ENCODE measurements around the gene TRPM5.

Gene TRPM5

GRCh38 chr11:2451916-2452315, 7.6 kb upstream of the TRPM5 start:
- no peak for DNase-seq

- DNase-seq: no peak
These were observed 7.0 kb upstream of the TRPM5 start for GRCh38 chr11:2451336-2451735.

- no peak for DNase-seq
These were observed 6.2 kb upstream of the TRPM5 start for GRCh38 chr11:2450321-2451041.

GRCh38 chr11:2449548-2450320, 5.4 kb upstream of the TRPM5 start:
- DNase-seq: no peak

- no peak for DNase-seq
These were observed 4.6 kb upstream of the TRPM5 start for GRCh38 chr11:2448661-2449547.

- no peak for DNase-seq
These were observed 3.8 kb upstream of the TRPM5 start for GRCh38 chr11:2447951-2448650.

- DNase-seq: no peak
These were observed 3.1 kb upstream of the TRPM5 start for GRCh38 chr11:2447253-2447950.

GRCh38 chr11:2446590-2447252, 2.4 kb upstream of the TRPM5 start:
- no peak for DNase-seq

- no peak for DNase-seq
These were observed 1.6 kb upstream of the TRPM5 start for GRCh38 chr11:2445746-2446551.

GRCh38 chr11:2444821-2445745, 769 bp upstream of the TRPM5 start, which contains the start of gene KCNQ1:
TSS of gene KCNQ1 (plus strand) at chr11:2445008. CDS start at chr11:2445099, 91 bp downstream.
- DNase-seq: no peak

- no peak for DNase-seq
These were observed 908 bp downstream of the TRPM5 start for GRCh38 chr11:2443406-2443805.

- no peak for DNase-seq
These were observed 1.7 kb downstream of the TRPM5 start for GRCh38 chr11:2442589-2442988.

- DNase-seq: no peak
These were observed 3.1 kb downstream of the TRPM5 start for GRCh38 chr11:2441171-2441570.

- DNase-seq: no peak
These were observed 3.7 kb downstream of the TRPM5 start for GRCh38 chr11:2440646-2441045.

- DNase-seq: no peak
These were observed 4.5 kb downstream of the TRPM5 start for GRCh38 chr11:2439820-2440219.

GRCh38 chr11:2437516-2437915, 6.8 kb downstream of the TRPM5 start:
- DNase-seq: no peak

- no peak for DNase-seq
These were observed 7.7 kb downstream of the TRPM5 start for GRCh38 chr11:2436521-2437031.

GRCh38 chr11:2436013-2436520, 8.2 kb downstream of the TRPM5 start:
- no peak for DNase-seq
